Activated CD4-positive, CD25-positive, alpha-beta regulatory T cell treated with anti-CD3 and anti-CD28 coated beads, Interleukin-2, amount 50 U/mL, for 24 hours (primary cell): ENCODE data around the gene OR51A7.
"Not testable (repeated sequence)": the region's sequence is repeated elsewhere in the genome, so short reads cannot be mapped to it uniquely, and the experiment has no call there.

ENCODE experiments used
- ATAC-seq, 2 donors: fragments of 150-1000 bp; cut with Tn5 transposase; one replicate each; pipeline ENCODE4 v1.10.0; 2021; ENCODE audit warnings: mild to moderate bottlenecking in 1 of 2, moderate library complexity in 1 of 2

OR51A7 gene, protein sequence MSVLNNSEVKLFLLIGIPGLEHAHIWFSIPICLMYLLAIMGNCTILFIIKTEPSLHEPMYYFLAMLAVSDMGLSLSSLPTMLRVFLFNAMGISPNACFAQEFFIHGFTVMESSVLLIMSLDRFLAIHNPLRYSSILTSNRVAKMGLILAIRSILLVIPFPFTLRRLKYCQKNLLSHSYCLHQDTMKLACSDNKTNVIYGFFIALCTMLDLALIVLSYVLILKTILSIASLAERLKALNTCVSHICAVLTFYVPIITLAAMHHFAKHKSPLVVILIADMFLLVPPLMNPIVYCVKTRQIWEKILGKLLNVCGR

DNA sequence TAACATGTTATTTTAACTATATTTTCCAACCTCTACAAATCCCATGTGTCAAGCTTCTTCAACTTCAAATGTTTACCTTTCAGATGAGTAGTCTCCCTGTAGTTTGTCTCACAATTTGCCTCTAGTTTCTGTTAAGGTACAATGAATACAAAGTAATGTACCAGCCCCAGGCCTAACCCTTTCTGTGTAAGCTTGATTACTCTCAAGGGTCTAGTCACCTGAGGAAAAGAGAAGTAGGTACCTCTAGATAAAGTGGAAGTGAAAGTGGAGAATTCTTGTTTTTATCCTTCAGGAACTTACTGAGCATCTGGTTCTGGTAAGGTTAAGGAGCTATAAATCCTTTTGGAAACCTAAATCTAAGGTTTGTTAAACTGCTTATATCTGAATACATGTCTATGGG is at the start of gene OR51A7:
Gene OR51A7 (plus strand): TSS at position 300 of the 400 bp plus-strand sequence. CDS start 3,587 bp downstream, outside the sequence.
- ATAC-seq: no peak

GRCh38 chr11:4854286-4854685 is 49.3 kb upstream of the OR51A7 start:
- ATAC-seq: not testable (repeated sequence)

DNA sequence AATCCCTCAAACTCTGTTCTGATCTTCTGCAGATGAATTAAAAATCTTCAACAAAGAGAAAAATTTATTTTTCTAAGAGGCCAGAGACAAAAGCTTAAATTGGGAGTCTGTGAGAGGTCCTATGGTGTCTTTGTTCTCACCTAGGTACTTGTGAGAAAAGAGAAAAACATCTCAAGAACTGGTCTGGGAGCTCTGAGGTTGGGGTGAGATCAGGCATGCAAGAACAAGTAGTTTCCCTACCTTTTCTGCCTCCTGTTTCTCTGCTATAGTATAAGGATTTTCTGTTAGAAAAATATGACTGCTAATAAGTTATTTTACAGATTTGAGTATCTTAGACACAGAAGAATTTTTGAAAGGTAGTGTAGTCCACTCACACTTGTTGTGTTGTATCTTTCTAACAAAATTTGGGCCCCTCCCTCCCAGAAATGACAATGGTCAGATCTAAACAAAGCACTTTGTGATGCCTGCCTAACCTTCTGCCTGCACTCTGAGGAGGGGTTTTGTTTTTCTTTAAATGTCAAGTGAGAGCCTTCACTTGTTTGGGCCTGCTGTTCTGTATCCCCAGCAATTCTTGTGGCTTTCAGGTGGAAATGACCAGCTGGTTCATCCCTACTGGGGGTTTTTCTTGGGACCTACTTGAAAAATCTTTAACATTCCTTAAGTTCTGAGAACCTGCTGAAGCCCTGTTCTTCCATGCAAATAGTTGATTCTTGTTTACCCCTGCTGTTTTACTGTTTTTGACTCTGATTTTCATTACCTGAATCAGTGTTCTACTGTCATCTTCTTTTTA is 40.9 kb upstream of the OR51A7 start:
- no peak for ATAC-seq

DNA sequence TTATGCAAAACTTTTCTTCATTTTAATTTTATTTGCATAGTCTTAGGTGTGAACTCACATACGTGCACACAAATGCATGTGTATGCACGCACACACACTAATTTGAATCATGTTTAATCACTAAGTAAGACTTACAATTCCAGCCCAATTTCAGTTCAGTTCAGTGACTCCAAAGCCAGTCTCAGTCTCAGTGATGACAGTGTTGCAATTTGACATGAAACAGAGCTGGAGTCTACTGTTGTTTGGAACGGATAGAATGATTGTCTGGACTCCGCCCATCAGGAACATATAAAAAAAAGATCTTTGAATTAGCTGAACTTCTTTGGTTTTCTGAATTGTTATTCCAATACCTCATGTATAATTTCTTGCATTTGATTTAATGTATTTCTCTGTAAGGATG is 39.7 kb upstream of the OR51A7 start:
- no peak for ATAC-seq

DNA sequence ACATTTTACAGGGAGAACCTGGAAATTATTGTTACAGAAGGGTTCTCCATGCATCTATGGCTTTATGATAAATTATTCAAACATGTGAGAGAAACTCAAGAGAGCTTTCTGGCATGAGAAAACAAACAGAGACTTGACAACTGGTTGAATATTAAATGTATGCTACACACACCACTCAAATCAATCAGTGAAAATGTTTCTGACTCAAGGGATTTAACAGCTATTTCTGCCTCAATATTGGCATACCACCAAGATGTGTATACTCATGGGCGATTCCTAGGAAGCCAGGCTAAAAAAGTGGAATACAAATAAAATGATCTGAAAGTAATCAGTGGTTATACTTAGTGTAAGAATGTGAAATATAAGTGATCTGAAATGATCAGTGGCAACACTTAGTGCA is 37.7 kb upstream of the OR51A7 start:
- no peak for ATAC-seq

DNA sequence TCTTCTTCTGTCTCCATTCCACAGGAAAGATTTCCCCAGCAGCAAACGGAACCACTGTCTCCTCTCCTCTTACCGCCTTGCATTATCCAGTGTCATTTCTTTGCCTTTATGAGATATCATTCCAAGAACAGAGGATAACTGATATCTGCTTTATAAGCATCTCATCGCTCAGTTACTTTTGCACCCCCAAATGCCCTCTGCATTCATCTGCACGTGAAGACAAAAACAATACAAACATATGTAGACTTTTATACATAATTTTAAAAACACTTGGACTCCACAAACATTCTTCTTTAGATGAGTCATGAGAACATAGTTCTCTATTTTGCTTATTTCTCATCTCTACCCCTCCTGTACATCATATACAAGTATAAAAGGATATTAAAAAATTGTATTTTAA is 22.4 kb upstream of the OR51A7 start:
- no peak for ATAC-seq

GRCh38 chr11:4881860-4882500 is 21.6 kb upstream of the OR51A7 start, which contains the start of gene OR51T1:
TSS of gene OR51T1 (plus strand) at chr11:4881900. CDS start at chr11:4881900, 0 bp downstream.
- ATAC-seq: no peak

GRCh38 chr11:4882543-4882942 is 21.0 kb upstream of the OR51A7 start:
- ATAC-seq: no peak

- no peak for ATAC-seq
Measured at GRCh38 chr11:4884361-4884760, 19.2 kb upstream of the OR51A7 start.

DNA sequence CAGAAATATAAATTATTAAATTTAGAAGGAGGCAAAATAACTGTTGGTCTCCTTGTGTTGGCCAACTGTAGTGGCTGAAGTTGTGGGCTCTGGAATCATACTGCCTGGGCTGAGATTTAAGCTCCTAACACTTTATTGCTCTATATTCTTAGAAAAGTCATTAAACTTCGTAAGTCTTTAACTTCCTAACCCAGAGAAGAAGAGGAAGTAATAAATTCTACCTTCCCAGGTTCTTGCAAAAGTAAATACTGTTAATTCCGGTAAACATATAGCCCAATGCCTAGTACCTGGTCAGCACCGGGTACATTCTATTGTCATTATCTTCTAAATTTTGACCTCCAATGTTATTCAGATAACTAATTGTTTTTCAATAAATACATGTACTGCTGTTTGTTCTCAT is 17.4 kb upstream of the OR51A7 start:
- ATAC-seq: no peak

DNA sequence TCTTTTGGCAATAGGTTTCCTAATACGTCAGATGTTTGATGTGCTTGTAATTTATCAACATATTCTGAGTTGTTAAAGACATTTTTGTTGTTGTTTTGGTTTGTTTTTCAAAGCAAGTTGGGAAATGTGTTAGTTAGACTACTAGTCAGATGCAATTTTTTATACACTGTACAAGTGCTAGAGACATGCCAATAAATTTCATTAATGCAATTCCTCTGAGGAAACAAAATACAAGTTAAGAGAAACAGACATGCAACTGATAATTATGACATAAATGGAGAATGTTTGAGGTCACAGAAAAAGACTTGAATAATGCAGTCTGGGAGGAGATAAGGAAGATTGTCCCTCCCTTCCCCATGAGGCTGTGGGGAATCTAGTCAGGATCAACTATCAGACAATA is 16.0 kb upstream of the OR51A7 start:
- ATAC-seq: no peak

GRCh38 chr11:4890279-4890678 is 13.3 kb upstream of the OR51A7 start:
- no peak for ATAC-seq

DNA sequence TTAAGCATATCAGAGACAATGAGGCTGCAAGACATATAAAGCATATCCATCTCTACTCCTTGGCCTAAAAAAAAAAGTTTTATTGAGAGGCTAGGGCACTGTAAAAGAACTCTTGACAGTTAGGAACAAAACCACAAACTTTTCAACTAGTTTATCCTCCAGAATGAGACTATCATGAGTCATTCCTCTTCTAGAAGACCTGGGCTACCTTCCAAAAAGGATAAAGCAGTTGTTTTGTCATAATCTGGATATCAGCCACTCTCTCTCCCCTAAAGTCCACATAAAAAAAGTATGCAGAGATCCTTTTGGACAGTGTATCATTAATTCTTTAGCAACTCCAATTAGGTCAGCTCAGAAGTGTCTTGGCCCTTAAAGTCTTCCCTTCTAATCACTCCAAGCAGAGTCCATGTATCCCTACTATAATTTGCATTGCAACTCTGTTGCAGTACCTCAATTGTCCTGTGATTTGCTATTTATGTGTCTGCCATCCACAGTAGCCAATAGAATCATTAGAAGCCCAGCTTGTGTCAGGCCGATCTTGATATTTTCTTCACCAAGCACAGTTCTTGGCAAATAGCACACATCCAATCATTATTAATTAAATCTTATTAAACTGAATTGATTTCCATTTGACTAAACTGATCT is 11.5 kb upstream of the OR51A7 start:
- ATAC-seq: no peak

GRCh38 chr11:4916581-4916980 is 13.0 kb downstream of the OR51A7 start:
- ATAC-seq: no peak

GRCh38 chr11:4919250-4919649 is 15.7 kb downstream of the OR51A7 start, which contains the start of gene OR51G2:
TSS of gene OR51G2 (minus strand) at chr11:4919350. CDS start at chr11:4915663, 3,687 bp downstream.
- ATAC-seq: no peak

DNA sequence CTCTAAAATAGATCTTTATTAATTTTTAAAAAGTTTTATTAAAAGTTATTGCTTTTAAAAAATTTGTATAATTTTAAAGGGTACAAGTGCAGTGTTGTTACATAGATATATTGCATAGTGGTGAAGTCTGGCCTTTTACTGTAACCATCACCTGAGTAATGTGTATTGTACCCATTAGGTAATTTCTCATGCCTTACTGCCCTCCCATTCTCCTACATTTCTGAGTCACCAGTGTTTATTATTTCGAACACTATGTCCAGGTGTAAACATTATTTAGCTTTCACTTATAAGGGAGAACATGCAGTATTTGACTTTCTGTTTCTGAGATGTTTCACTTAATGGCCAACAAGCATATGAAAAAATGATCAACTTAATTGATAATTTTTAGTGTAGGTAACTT is 18.2 kb downstream of the OR51A7 start:
- no peak for ATAC-seq

DNA sequence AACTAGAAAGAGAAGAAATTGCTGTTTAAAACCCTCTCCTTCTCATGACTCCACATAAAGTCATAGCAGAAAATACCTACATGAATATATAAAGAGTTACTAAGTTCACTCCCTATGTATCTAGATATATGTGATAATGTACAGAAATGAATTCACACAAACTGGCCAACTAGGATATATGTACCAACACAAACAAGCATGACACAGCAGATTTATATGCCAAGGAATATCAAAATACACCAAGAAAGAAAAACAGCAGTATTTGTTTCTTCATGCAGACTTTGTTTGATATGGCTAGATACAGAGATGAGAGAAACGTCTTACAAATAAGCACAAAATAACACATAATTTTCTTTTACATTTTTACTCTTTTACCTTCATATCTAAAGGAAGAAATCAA is 18.7 kb downstream of the OR51A7 start:
- no peak for ATAC-seq

DNA sequence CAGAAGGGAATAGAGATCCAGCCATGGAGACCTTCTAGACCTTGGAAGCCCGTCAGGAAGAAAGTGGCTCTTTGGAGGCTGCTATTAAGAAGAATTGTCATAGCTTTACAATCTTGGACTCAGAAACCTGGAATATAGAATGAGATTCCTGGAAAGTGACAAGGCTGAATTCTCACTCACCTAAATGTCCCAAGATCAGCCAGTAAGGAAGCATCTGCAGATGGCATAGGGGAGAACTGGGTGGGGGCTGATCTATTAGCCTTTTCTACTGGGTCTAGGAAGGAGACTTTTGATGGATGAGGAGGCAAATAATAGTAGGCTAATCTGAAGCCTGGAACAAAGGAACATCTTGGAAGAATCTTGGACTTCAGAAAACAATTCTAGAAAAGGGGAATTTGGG is 20.7 kb downstream of the OR51A7 start, which contains the start of gene OR51G1:
Gene OR51G1 (minus strand): TSS at position 101 of the 400 bp plus-strand sequence. CDS start 0 bp downstream, at position 101.
- no peak for ATAC-seq

DNA sequence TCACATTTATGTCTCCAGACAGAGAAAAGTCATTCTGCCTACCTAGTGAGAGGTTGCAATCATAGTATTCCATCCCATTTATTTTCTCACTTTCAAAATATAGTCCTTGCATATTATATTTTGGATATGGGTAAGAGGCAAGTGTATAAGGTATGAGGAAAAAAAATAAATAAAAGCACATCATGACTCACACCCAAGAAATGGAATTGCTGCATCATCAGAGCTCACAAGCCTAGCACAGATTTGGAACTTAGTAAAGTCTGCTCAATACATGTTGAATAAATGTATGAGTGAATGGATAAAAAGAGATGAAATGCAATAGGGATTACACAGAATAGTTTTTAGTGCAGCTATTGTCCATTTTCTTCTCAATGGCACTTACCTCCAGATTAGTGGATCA is 23.0 kb downstream of the OR51A7 start:
- ATAC-seq: no peak

- no peak for ATAC-seq
Measured at GRCh38 chr11:4932751-4933150, 29.2 kb downstream of the OR51A7 start.

GRCh38 chr11:4936745-4937144 is 33.2 kb downstream of the OR51A7 start:
- ATAC-seq: no peak

GRCh38 chr11:4947505-4947904 is 43.9 kb downstream of the OR51A7 start, which contains the start of gene OR51A4:
TSS of gene OR51A4 (minus strand) at chr11:4947605. CDS start at chr11:4947100, 505 bp downstream.
- no peak for ATAC-seq

- not testable (repeated sequence) for ATAC-seq
Measured at GRCh38 chr11:4955613-4956012, 52.0 kb downstream of the OR51A7 start, which contains the start of gene OR51A2. TSS of gene OR51A2 (minus strand) at chr11:4955713. CDS start at chr11:4955713, 0 bp downstream.
